HG02970 (cell line): ENCODE results near the gene TIPRL.
"Not testable (repeated sequence)": the region's sequence is repeated elsewhere in the genome, so short reads cannot be mapped to it uniquely, and the experiment has no call there.

Experiments used
- ATAC-seq: cut with Tn5 transposase; IDR thresholded peaks from one replicate; pipeline ENCODE4 v1.9.1; 2021; ENCODE audit warnings: mild to moderate bottlenecking, moderate library complexity, moderate number of reproducible peaks; ENCODE audit not compliant: unreplicated experiment, low FRiP score

Gene TIPRL

DNA sequence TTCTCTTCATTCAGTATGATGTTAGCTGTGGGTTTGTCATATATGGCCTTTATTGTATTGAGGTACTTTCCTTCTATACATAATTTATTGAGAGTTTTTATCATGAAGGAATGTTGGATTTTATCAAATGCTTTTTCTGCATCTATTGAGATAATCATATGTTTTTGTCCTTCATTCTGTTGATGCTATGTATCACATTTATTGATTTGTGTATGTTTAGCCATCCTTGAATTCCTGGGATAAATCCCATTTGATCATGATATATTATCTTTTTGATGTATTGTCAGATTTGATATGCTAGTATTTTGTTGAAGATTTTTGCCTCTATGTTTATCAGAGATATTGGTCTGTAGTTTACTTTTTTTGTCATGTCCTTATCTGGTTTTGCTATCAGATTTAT is 21.1 kb upstream of the TIPRL start:
- ATAC-seq, result no peak

DNA sequence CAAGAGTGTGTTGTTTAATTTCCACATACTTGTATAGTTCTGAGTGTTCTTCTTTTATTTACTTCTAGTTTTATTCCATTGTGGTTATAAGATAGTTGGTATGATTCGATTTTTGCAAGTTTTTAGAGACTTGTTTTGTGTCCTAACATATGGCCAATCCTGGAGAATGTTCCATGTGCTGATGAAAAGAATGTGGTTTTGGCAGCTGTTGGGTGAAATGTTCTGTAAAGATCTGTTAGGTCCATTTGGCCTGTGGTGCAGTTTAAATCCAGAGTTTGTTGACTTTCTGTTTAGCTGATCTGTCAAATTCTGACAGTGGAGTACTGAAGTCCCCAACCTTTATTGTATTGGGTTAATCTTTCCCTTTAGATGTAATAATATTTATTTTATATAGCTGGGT is 19.5 kb upstream of the TIPRL start:
- ATAC-seq, result no peak

DNA sequence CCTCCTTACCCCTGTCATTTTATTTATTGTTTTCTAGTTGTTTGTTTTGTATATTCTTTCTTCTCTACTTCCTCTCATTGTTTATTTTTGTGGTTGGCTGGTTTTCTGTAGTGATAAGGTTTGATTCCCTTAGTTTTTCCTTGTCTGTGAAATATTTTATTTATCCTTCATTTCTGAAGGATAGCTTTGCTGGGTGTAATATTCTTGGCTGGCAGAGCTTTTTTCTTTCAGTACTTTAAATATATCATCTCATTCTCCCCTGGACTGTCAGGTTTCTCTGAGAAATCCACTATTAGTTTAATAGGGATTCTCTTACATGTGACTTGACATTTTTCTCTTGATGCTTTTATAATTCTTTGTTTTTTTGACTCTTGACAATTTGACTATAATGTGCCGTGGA is 18.8 kb upstream of the TIPRL start:
- ATAC-seq, result no peak

DNA sequence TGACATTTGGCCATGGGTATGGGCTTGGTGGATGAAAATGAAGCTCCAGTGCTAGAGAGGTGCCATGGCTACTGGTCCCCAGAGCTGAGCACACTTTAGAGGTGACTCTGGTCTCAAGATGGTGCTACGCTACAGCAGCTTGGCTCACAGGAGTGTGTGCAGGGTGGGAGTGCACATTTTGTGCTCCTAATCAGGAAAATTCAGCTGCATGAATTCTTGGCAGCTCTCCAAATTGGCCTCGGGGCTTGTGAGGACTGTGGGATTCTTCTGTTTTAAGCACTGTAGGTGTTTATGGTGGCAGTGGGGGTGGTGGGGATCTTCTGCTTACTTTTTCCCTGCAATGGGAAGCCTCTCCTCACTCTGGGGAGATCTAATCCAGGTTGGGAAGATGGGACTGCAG is 17.3 kb upstream of the TIPRL start:
- no peak for ATAC-seq

DNA sequence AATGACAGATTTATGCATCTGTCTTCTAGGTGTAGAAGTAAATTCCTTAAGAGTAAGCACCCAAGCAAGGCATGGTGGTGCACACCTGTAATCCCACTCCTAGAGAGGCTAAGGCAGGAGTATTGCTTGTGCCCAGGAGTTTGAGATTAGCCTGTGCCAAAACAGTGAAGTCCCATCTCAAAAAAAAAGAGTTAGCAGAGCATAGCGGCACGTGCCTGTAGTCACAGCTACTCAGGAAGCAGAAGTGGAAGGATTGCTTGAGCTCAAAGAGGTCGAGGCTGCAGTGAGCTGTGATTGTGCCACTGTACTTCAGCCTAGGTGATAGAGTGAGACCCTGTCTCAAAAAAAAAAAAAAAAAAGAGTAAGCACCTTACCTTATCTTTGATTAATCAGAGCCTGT is 15.1 kb upstream of the TIPRL start:
- ATAC-seq, result no peak

DNA sequence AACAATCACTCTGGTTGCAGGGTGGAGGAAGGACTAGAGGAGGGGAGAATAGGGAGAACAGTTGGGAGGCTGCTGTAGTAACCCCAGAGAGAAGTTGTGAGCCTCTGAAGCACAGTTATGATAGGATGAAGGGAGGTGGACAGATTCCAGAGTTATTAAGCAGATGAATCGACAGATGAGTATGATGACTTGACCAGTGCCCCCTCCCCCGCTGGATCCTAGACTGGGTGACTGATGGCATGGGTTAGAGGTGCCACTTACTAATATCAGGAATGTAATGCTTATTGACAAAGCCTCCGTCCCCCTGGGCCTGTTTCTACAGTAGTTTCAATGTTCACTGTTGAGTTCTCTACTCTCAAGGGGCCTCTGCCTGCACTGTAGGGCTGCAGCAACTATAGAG is 14.0 kb upstream of the TIPRL start:
- no peak for ATAC-seq

DNA sequence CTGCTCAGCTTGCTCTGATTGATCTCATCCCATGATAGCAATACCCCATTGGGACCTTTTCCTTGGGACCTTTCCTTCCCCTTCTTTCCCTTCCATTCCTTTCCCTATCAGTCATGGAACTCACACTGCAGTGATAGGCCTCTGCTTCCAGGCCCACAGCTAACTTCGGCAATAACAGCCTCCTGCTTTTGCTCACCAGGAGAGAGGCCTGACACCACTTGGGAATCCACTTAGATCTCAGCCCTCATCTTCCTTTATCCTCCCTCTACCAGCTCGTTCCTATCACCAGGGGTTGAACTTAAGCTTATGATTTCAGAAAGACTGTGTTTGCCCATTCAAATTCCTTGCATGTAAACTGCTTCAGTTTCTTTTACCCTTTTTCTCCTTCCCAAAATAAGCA is 11.0 kb upstream of the TIPRL start:
- ATAC-seq, result no peak

DNA sequence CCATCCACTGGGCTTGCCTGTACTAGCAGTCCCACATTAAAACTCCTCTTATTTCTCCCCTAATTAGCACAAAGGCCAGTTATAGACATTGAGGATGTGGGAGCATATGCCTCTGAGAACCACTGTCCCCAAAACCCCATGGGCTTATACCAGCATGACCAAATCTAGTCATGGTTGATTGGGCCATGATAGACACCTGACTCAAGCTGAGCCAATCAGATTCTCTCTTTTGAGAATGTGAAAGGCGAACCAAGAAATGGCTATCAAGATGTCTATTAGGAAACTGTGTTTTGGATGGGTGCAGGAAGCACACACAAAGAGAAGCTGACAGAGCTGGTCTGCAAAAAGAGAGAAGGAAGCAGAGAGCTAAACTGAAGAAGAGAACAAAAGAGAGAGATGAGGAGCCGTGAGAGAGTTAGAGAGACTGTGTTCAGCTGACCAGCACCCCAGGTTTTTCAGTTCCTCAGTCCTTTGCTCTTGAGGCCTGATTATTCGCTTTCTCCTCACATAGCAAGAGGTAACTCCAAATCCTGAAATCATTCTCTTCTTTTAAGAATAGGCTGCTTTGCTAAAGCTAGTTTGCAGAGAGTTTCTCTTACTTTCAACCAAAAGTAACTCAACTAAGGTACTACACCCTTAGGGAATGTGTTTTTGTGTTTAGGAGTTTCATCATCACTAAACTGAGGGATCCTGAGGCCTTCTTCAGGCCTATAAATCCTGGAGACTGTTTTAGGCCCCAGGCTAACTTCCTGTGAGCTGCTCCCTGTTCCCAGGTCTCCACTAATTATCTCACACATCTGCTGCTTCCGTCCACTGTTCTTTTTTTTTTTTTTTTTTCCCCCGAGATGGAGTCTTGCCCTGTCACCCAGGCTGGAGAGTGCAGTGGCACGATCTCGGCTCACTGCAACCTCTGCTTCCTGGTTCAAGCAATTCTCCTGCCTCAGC is 7.9 kb upstream of the TIPRL start:
- no peak for ATAC-seq

DNA sequence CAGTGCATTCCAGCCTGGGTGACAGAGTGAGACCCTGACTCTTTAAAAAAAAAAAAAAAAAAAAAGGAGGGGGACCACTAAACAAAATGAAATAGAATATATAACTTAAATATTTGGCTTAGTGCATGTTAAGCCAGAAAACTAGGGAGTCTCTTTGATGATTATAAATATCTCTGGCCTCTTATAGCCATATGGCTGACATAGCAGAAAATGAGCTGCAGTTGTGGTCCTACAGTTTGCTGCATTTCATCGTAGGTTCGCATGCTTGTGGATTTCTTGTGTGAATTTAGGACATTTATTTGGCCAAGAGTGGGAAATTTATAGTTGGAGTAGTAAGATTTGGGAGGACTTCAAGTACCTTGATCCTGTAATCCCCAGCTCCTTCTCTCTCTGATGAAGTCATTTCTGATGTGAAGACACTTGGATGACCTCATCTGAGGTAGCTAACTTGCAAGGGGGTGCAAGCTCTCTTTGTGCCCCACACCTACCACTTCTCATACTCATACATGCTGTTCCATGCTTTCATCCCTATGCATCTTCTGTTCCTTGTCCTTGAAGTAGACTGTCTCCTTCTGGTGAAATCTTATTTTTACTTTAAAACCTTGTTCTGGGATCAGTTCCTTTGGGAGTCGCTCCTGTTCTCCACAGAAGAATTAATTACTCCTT is 6.4 kb upstream of the TIPRL start:
- no peak for ATAC-seq

DNA sequence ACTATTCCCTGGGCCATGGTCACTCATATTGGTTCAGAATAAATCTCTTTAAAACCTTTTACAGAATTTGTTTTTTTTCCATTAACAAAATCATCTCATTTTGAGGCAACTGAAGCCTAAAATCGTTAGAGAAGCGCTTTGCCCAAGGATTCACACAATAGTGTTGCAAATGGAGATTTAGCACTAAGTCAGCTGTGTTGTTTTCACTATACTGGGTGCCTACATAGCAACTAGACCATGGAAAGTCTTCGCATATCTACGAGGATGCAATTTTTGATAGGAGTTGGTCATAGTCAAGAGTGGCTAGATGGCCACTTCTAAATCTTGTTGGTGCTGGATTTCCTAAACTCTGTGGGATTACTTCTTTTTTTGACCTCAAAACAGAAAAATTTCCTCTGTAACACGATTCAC is 530 bp upstream of the TIPRL start:
- ATAC-seq, result no peak

DNA sequence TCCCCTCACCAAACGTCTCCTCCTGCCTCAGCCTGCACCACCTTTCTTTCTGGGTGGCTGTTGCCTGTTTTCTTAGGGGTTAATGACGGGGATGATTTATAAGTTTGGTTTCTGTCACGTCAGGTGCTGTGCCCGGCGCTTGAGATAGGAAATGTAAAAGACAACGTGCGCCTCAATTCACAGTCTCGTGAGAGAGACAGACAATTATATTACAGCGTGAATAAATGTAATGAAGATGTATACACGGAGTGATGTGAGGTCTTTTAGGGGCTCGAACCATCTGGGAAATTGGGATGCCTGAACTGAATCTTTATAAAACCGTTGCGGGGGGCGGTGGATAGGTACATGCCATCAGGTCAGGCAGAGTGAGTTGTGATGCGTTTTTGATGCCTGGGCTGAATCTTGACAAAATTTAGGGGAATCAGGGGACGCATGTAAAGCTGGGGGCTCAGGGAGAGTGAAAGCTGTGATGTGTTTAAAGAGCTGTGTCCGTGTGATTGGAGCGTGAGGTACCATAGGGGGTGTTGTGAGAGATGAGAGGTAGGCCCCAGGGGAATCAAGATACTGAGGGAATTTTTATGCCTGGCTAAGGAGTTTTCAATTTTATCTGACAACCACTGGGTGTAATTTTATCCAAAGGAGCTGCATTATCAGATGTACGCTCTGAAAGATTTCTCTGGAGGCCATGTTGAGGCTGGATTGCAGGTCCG is 831 bp downstream of the TIPRL start:
- ATAC-seq, result no peak

DNA sequence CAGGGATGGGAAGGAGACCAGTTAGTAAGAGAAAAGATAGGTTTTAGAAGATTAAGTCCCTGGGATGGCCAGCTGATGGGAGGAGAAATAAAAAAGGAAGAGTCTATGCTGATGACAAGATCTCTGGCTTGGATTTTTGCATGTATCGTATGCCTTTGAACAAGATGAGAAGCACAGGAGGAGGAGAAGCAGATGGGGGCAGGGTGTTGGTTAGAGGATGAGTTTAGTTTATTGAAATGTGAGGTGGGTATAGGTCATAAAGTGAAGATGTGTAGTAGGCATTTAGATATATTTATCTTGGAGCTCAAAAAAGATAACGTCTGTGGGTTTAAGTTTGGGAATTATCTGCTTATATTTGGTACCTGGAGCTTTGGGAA is 1.4 kb downstream of the TIPRL start:
- ATAC-seq, result no peak

DNA sequence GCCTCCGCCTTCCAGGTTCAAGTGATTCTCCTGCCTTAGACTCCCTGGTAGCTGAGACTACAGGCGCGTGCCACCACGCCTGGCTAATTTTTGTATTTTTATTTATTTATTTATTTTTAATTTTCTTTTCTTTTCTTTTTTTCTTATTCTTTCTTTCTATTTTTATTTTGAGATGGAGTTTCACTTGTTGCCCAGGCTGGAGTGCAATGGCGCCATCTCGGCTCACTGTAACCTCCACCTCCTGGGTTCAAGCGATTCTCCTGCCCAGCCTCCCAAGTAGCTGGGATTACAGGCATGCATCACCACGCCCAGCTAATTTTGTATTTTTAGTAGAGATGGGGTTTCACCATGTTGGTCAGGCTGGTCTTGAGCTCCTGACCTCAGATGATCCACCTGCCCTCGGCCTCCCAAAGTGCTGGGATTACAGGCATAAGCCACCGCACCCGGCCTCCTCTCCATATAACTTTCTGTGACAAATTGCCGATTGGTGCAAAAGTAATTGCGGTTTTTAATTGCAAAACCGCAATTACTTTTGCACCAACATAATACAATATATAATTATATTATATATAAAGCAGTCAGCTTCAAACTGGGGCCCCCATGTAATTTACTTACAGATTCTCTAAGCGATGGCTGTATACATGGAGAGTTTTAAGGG is 2.4 kb downstream of the TIPRL start:
- not testable (repeated sequence) for ATAC-seq

DNA sequence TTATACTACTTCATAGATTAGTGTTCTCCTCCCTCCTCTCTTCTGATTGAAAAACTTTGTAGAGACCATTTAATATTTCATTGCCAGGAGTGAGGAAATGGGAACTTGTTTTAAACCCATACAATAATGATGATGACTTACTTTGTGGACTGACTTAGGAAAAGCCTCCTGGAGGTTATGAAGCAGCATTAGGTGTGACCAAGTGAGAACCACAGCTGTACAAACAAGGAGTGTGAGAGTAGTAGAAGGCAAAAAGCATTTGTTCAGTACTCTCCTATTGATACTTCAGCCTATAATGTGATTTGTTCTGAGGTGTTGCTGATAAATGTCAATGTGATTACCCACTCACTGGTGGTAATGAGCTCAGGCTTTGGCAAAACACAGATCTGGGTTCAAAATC is 8.4 kb downstream of the TIPRL start:
- ATAC-seq, result no peak

DNA sequence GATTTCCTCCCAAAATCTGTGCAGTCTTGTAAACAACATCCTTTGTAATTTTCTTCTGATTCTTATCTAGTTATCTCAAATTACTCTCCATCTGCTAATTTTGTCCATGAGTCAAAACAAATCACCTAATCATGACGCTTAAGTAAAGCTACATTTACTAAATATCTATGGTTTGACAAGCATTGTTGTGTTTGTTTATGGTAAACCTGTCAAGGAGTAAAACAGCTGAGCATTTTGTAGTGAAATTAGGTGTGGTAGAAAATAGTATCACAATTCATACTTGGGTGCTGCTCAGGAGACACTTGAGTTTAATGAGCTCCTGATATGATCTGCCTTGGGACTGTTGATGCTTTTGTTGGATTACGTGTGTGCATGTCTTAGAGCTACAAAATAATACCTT is 11.6 kb downstream of the TIPRL start:
- ATAC-seq, result no peak

DNA sequence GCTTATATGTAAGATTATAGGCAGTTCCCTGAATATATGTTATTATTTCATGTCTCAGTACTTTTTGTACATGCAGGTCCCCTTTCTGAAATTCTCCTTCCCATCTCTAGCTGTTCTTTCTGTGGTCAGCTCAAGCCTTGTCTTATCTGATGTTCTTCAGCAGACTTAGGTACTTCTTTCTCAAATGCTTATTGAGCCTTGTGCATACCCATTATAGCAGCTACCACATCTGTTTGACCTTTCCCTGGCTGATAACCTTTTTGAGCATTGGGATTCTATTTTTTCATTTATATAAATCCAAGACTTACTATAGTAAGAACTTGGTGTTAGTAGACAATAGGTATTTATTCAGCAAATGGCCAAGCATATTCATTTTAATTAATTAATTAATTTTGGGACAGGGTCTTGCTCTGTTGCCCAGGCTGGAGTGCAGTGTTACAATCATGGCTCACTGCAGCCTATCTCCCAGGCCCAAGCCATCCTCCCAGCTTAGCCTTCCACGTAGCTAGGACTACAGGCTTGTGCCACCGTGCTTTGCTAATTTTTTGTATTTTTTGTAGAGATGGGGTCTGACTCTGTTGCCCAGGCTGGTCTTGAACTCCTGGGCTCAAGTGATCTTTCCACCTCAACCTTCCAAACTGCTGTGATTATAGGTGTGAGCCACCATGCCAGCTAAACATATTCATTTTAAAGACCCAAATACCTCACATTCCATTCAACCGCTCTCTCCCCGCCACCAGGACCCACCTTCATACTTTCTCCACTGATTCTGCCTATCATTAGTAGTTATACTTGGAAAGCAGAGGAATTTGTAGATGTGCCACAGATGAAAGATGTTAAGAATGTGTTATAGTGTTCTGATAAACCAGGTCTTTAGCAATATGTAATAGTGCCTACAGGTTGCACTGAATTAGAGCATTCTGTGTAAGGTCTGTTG is 16.7 kb downstream of the TIPRL start:
- no peak for ATAC-seq

DNA sequence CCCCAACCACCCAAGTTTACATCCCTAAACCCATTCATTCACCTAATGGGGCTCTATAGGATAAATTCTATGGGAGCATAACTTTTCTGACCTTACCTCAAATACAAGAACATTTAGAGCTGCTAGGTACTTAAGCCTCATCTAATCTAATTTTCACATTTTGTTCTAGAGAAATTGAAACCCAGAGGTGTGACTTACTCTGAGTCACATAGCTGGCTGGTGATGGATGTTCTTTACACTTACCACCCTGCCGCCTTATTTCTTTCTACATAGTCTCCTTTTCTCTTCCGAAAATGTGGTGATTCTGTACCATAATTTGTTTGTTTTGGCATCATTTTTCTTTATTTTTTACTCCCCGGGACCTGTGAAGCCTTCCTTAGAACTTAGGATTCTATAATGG is 20.3 kb downstream of the TIPRL start:
- ATAC-seq, result no peak

DNA sequence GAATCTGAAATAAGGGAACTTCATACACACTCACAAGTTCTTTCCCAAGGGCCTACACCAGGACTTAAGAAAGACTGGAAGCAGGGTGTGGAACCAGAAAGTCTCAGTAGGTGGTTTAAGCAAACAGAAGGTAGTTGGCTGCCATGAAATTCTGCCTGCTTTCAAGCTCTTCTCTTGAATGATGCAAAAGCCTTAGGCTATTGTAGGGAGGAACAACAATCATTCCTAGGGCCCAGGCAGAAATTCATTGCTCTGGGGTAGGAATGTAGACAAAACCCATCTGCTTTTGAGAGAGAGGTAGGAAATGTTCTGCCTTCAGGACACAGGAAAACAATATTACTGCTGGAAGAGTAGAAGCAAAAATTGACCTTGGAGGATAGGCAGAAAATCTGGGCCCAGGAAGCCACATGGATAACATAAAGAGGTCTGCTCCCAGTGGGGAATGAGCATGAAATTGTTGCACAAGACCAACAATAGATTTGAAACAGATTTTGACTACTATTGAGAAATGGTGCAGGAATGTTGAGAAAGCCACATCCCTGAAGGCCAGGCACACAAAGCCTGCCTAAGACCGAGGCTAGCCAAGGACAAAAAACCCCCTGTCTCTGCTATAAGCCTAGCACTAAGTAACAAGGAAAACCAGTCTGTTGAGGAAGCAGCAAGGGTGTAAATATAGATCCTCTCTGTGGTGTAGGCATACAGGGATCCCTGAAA is 24.3 kb downstream of the TIPRL start:
- ATAC-seq, result no peak

DNA sequence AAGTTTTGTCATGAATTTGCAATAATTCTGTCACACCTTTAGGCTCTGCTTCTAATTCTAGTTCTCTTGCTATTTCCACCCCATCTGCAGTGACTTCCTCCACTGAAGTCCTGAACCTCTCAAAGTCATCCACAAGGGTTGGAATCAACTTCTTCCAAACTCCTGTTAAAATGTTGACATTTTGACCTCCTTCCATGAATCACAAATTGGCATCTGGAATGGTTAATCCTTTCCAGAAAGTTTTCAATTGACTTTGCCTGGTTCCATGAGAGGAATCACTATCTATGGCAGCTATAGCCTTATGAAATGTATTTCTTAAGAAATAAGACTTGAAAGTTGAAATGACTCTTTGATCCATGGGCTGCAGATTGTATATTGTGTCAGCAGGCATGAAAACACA is 27.3 kb downstream of the TIPRL start:
- no peak for ATAC-seq
